Stimulated activated CD4-positive, alpha-beta T cell treated with anti-CD3 and anti-CD28 coated beads, TNF-alpha, amount 100 ng/mL, for 1 hour (primary cell): Measurements from ENCODE around the gene C9orf85.
"Not testable (repeated sequence)": the region's sequence is repeated elsewhere in the genome, so short reads cannot be mapped to it uniquely, and the experiment has no call there.

ENCODE experiments used
- DNase-seq, 3 donors: peaks; one replicate each; pipeline ENCODE4 v3.0.0-alpha.2; 2020; ENCODE audit warnings: low read depth in 3 of 3, low spot score in 1 of 3

The C9orf85 gene

GRCh38 chr9:71941998-71942567 lies 30.6 kb downstream of the C9orf85 start:
- no peak for DNase-seq

- DNase-seq, result no peak
Measured at GRCh38 chr9:71944754-71945375, 33.4 kb downstream of the C9orf85 start.

- not testable (repeated sequence) for DNase-seq
Measured at GRCh38 chr9:71954652-71955051, 43.2 kb downstream of the C9orf85 start.

- DNase-seq, result no peak
Measured at GRCh38 chr9:71955300-71955915, 44.0 kb downstream of the C9orf85 start.

GRCh38 chr9:71962328-71962727 lies 50.9 kb downstream of the C9orf85 start:
- DNase-seq, result no peak

GRCh38 chr9:71963471-71963996 lies 52.1 kb downstream of the C9orf85 start:
- not testable (repeated sequence) for DNase-seq

GRCh38 chr9:71965403-71965802 lies 54.0 kb downstream of the C9orf85 start:
- no peak for DNase-seq

GRCh38 chr9:71966601-71967000 lies 55.2 kb downstream of the C9orf85 start:
- DNase-seq, result no peak

GRCh38 chr9:71968541-71969090 lies 57.2 kb downstream of the C9orf85 start:
- no peak for DNase-seq

- DNase-seq, result no peak
Measured at GRCh38 chr9:71975833-71976232, 64.4 kb downstream of the C9orf85 start.

GRCh38 chr9:71977003-71977402 lies 65.6 kb downstream of the C9orf85 start:
- no peak for DNase-seq

GRCh38 chr9:71980266-71981190 lies 69.1 kb downstream of the C9orf85 start:
- no peak for DNase-seq

GRCh38 chr9:71981944-71982343 lies 70.5 kb downstream of the C9orf85 start:
- DNase-seq, result no peak

- no peak for DNase-seq
Measured at GRCh38 chr9:71984403-71984802, 73.0 kb downstream of the C9orf85 start.

- DNase-seq, result no peak
Measured at GRCh38 chr9:71984831-71985281, 73.4 kb downstream of the C9orf85 start.

- DNase-seq, result no peak
Measured at GRCh38 chr9:71985297-71985911, 74.0 kb downstream of the C9orf85 start.

- no peak for DNase-seq
Measured at GRCh38 chr9:71986900-71987299, 75.5 kb downstream of the C9orf85 start.

- no peak for DNase-seq
Measured at GRCh38 chr9:71987471-71988371, 76.3 kb downstream of the C9orf85 start.

- no peak for DNase-seq
Measured at GRCh38 chr9:71990466-71990865, 79.0 kb downstream of the C9orf85 start.

- no peak for DNase-seq
Measured at GRCh38 chr9:72005451-72005850, 94.0 kb downstream of the C9orf85 start.
